Ovary (tissue), 3 donors: ENCODE results near the gene SNX9.

Source experiments
- CTCF ChIP-seq, 3 donors: fragments of 450-650 bp in 2 of 3; fragments of 200-600 bp in 1 of 3; IDR thresholded peaks; one replicate each; pipeline versions ENCODE4 v1.5.1 to v1.8.0; 2016 to 2022; ENCODE audit warnings: antibody characterized with exemption in 3 of 3, mild to moderate bottlenecking in 1 of 3
- POLR2A ChIP-seq: fragments of 450-650 bp; IDR thresholded peaks from one replicate; pipeline ENCODE4 v1.6.1; 2017; ENCODE audit warnings: antibody characterized with exemption, mild to moderate bottlenecking, moderate library complexity
- donor health status: DM: no; HTN: no; CAD: no.

- no peak for TF ChIP-seq CTCF (IDR thresholded peaks at IDR 0.05)
- no peak for TF ChIP-seq POLR2A
These were observed 25.6 kb downstream of the SNX9 start for GRCh38 chr6:157848693-157849092.
